Adrenal gland (tissue), 12 donors: ENCODE results near the gene PIGQ. TPM values are rescaled to one million over a fixed set of nuclear protein-coding genes. Genes with fewer than 3 reads are reported as not detected.

Experiments used
- DNase-seq, 7 donors: peaks; one replicate each; pipeline ENCODE4 v3.0.0-alpha.2; 2019 to 2020
- H3K27ac ChIP-seq, 5 donors: fragments of 200-600 bp; sonication (generic) in 4 of 5; 1 replicate in 3 of 5; 2 replicates in 2 of 5; pipeline versions ENCODE4 v1.5.1 to v1.8.0; 2016 to 2020; ENCODE audit warnings: mild to moderate bottlenecking in 1 of 5
- H3K27me3 ChIP-seq: fragments of 200-600 bp; 2 replicates; pipeline ENCODE4 v1.8.0; 2021
- H3K36me3 ChIP-seq, 2 donors: fragments of 200-600 bp; replicated peaks in 1 of 2; 1 replicate in 1 of 2; 2 replicates in 1 of 2; pipeline versions ENCODE4 v1.5.1 to v1.8.0; 2018 to 2022
- H3K4me1 ChIP-seq, 2 donors: fragments of 200-600 bp; replicated peaks in 1 of 2; 1 replicate in 1 of 2; 2 replicates in 1 of 2; pipeline versions ENCODE4 v1.5.1 to v1.8.0; 2018 to 2021
- H3K4me3 ChIP-seq, 4 donors: fragments of 200-600 bp; sonication (generic) in 3 of 4; one replicate each; pipeline ENCODE4 v1.5.1; 2016 to 2018
- H3K9me3 ChIP-seq, 3 donors: fragments of 200-600 bp; sonication (generic) in 1 of 3; replicated peaks in 1 of 3; 1 replicate in 2 of 3; 2 replicates in 1 of 3; pipeline versions ENCODE4 v1.5.1 to v1.8.0; 2016 to 2021
- POLR2A ChIP-seq, 2 donors: fragments of 450-650 bp; IDR thresholded peaks; one replicate each; pipeline ENCODE4 v1.6.1; 2017; ENCODE audit warnings: antibody characterized with exemption in 2 of 2, mild to moderate bottlenecking in 2 of 2, moderate library complexity in 1 of 2
- WGBS, 4 donors: extraction: QIAGEN DNeasy Blood & Tissue Kit in 2 of 4; methylation state at CpG; one replicate each; pipeline versions ENCODE4 v1.1.5 to v1.1.7; 2013 to 2017; 5-methylcytosine and 5-hydroxymethylcytosine counted together
- intact Hi-C, 2 donors: fragments of 100-400 bp; cut with DNase I; formaldehyde crosslinking; loops; one replicate each; pipeline versions ENCODE4 v1.14.1 to v1.15.0; 2022 to 2023
- polyA plus RNA-seq, 3 donors: library from polyadenylated mRNA; stranded (reverse); fragments of 200-250 nt in 2 of 3; fragments of 350-450 nt in 1 of 3; fragmentation: Illumina TruSeq in 1 of 3; extraction: RNeasy Lipid Tissue Mini Kit (QIAGEN cat#74804) in 1 of 3; gene quantifications; one replicate each; pipeline ENCODE4 v1.2.3, GENCODE V29; 2013 to 2014
- total RNA-seq, 9 donors: library from RNA; depleted of rRNA in 4 of 9; stranded (reverse); fragments of >200 nt in 4 of 9; fragments of 120-200 nt in 1 of 9; fragmentation: NEBNext Ultra II Directional in 1 of 9; extraction: Animal tissue kit (Norgen Biotek cat#: 25700) in 1 of 9; gene quantifications; one replicate each; pipeline versions ENCODE4 v1.1.0 to v1.2.4, GENCODE V29; 2013 to 2023
- TF ChIP-seq, protein P1 (sequence below), 6 experiments: fragments of 450-650 bp in 4 of 6; fragments of 200-600 bp in 2 of 6; sonication (generic) in 1 of 6; IDR thresholded peaks; 1 replicate in 5 of 6; 2 replicates in 1 of 6; pipeline versions ENCODE4 v1.5.1 to v1.8.0; 2016 to 2021; ENCODE audit warnings: antibody characterized with exemption in 6 of 6, mild to moderate bottlenecking in 2 of 6, moderate library complexity in 1 of 6
- donor health status: healthy with polysubstance abuse.
- donor health status: Bipolar disorder and iron deficiency.
- donor health status: DM: yes; HTN: yes; CAD: no.
- donor health status: DM: no; HTN: no; CAD: no.
- donor health status: DM: no; HTN: no; CAD: no.
- donor health status: DM: yes; HTN: yes; CAD: no.

The PIGQ gene
- total and polyA plus RNA-seq, 12 donors, result 12.7 to 317 (median 81.0) TPM

DNA sequence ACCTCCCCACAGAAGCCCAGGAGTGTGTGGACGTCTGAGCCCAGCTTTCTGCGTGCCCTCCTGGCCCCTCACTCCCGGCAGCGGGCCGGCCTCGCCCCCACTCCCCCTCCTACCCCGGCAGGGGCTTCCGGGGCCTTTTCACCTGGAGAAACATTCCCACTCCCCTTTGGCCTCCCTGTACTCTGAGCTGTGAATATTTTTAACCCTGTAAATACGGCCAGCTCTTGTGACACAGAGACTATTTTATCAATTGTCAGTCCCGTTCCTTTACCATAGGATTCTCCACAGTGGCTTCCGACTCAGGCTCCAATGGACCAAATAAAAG, 15.5 kb upstream of the PIGQ start:
- no peak for DNase-seq
- H3K27ac ChIP-seq, result no peak overlapping the region
- H3K4me3 ChIP-seq, result no peak overlapping the region
- no peaks in the 10 kb centered on the region for H3K9me3 ChIP-seq
- peaks cover 0 to 6% of the 10 kb centered on the region in 2 donors for H3K4me1 ChIP-seq
- intact Hi-C loops, result no loop called here
- H3K36me3 ChIP-seq, result peaks cover 0 to 27% of the 10 kb centered on the region in 2 donors
- WGBS, 4 donors, result 77 to 87% (median 81%) methylated on average over 10 to 11 of the region's 11 CpGs
- H3K27me3 ChIP-seq, result peaks cover 8% of the 10 kb centered on the region
- TF ChIP-seq POLR2A (IDR thresholded peaks at IDR 0.05), result no peak
- TF ChIP-seq, protein P1, sequence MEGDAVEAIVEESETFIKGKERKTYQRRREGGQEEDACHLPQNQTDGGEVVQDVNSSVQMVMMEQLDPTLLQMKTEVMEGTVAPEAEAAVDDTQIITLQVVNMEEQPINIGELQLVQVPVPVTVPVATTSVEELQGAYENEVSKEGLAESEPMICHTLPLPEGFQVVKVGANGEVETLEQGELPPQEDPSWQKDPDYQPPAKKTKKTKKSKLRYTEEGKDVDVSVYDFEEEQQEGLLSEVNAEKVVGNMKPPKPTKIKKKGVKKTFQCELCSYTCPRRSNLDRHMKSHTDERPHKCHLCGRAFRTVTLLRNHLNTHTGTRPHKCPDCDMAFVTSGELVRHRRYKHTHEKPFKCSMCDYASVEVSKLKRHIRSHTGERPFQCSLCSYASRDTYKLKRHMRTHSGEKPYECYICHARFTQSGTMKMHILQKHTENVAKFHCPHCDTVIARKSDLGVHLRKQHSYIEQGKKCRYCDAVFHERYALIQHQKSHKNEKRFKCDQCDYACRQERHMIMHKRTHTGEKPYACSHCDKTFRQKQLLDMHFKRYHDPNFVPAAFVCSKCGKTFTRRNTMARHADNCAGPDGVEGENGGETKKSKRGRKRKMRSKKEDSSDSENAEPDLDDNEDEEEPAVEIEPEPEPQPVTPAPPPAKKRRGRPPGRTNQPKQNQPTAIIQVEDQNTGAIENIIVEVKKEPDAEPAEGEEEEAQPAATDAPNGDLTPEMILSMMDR (IDR thresholded peaks at IDR 0.05), result no peak

DNA sequence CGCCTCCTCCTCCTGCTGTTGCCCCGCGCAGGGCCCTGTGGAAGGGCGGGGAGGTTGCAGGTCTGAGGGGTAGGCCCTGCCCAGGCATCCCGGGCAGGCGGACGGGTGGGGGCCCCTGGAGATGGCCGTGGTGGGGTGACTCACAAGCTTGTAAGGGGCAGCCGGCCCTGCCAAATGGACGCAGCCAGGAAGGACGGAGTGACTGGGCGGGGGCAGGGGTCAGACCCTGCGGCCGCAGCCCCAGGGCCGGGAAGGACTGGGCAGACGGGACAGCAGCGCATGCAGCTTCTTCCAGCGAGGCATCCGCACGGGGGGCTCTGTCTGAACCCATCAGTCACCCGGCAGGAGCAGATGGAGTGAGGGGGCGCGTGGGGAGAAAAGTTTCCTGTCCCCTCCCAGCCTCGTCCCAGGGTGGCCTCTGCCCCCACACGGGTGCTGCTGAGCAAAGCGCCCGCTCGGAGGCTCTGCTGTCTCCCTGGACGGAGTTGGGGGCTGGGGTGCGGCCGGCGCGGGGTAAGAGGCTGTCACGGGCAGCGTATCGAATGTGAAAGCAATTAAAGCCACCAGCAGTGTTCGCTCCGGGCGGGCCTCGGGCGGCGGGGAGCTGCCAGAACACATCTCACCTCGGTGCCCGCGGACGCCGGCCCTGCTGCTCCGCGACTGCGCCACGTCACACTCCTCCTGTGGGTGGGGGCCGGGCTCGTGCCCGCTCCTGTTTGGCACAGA, 15.0 kb upstream of the PIGQ start:
- no peak overlapping the region for H3K27ac ChIP-seq
- no peak for TF ChIP-seq POLR2A (IDR thresholded peaks at IDR 0.05)
- TF ChIP-seq, protein P1 (IDR thresholded peaks at IDR 0.05), result no peak
- DNase-seq, result peak in 4 of 7 donors; percentile 58 to 75 (median 71)
- peaks cover 0 to 21% of the 10 kb centered on the region in 2 donors for H3K36me3 ChIP-seq
- peaks cover 0 to 6% of the 10 kb centered on the region in 2 donors for H3K4me1 ChIP-seq
- peaks cover 13% of the 10 kb centered on the region for H3K27me3 ChIP-seq
- 45 to 77% (median 75%) methylated on average over 16 to 54 of the region's 54 CpGs for WGBS, 4 donors
- no peak overlapping the region for H3K4me3 ChIP-seq
- intact Hi-C loops, result no loop called here
- no peaks in the 10 kb centered on the region for H3K9me3 ChIP-seq

DNA sequence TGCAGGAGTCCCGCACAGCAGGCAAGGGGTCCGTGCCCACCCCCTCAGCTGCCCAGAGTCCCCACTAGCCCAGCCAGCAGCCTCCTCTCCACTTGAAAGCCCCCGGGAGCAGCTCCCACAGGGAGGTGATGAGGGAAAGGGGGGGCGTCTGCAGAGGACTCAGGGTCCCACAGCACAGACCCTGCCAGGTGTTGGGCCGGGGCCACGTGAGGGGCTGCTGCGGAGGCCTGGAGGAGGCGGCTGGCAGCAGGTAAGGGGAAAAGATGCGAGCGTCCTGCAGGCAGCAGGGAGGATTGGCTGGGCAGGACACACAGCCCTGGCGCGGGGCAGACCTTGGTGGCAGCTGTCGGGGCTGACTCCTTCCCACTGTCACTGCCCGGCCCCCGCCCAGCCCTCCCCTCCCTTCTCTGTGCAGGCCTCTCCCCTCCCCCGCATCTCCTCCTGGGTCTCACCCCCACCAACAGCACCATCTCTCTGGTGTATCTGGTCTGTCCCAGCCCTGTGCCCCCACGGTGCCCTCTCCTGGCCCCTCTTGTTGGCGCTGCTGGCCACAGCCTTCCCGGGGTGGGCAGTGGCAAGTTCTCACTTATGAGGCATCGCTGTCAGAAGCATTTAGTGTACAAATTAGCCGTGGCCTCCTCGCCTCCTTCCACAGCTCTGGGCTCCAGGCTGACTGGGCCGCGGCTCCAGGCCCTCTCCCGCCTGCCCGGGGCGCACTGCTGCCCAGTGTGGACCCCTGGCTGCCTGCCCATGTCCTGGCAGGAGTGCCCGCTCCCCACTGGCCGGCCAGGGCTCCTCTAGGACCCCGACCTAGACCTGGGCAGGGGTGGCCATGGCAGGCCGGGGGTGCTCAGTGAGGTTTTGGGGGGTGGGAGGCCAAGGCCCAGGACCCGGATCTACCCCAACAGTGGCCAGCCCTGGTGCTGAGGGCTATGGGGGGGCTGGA, 14.0 kb upstream of the PIGQ start:
- WGBS, 4 donors, result 74 to 83% (median 80%) methylated on average over 10 to 32 of the region's 32 CpGs
- DNase-seq, result no peak
- H3K4me1 ChIP-seq, result peaks cover 0 to 6% of the 10 kb centered on the region in 2 donors
- H3K27me3 ChIP-seq, result peaks cover 15% of the 10 kb centered on the region
- H3K4me3 ChIP-seq, result no peak overlapping the region
- no peak overlapping the region for H3K27ac ChIP-seq
- intact Hi-C loops, result no loop called here
- H3K36me3 ChIP-seq, result peaks cover 0 to 16% of the 10 kb centered on the region in 2 donors
- no peak for TF ChIP-seq POLR2A (IDR thresholded peaks at IDR 0.05)
- TF ChIP-seq, protein P1 (IDR thresholded peaks at IDR 0.05), result no peak
- no peaks in the 10 kb centered on the region for H3K9me3 ChIP-seq

DNA sequence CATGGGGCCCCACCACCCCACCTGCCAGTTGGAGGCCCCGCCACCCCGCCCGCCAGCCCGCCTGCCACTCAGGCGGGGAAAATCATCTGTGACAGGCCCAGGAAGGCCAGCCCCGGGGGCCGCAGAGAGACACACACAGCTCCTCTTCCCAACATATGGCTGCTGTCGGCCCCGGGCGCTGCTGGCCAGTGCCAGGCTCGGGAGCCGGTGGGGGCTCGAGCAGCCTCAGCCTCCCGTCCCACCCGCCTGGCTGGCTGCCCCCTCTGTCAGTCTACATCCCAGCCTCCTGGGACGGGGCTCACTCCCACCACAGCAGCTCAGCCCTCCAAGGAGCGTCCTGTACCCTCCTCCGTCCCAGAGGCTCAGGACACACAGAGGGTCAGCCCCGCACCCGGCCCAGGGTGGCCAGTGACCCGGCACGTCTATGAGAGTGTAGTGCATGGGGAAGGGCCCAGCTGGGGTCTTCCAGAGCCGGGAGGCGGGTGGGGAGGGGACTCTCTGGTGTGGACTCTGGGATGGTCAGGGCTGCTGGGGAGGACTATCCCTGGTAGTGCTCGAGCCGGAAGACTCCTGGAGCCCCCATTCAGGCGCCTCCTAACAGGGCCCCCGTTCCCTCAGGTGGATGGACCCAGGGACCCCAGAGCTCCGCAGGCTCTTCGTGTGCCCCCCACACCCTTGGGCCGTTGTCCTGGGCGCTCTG, 13.1 kb upstream of the PIGQ start:
- WGBS, 4 donors, result 84 to 90% (median 87%) methylated on average over 11 to 32 of the region's 32 CpGs
- H3K36me3 ChIP-seq, result peaks cover 0 to 12% of the 10 kb centered on the region in 2 donors

More for the DNA sequence above, 13.1 kb upstream of the PIGQ start:
- intact Hi-C loops, result no loop called here
- peaks cover 0 to 6% of the 10 kb centered on the region in 2 donors for H3K4me1 ChIP-seq
- peaks cover 23% of the 10 kb centered on the region for H3K27me3 ChIP-seq
- no peak overlapping the region for H3K27ac ChIP-seq
- no peaks in the 10 kb centered on the region for H3K9me3 ChIP-seq
- no peak overlapping the region for H3K4me3 ChIP-seq
- TF ChIP-seq, protein P1 (IDR thresholded peaks at IDR 0.05), result no peak
- TF ChIP-seq POLR2A (IDR thresholded peaks at IDR 0.05), result no peak
- DNase-seq, result no peak
